ENCODE data around the gene EPS8L3. TPM values are rescaled to one million over a fixed set of nuclear protein-coding genes. Genes with fewer than 3 reads are reported as not detected.

Gene EPS8L3
- total and polyA plus RNA-seq, 9 of the 15 experiments (the other 6 are each of a cell fraction or from before 2014, with no cell fraction given) = 0.09 to 0.42 (median 0.14) TPM; not detected in 5

- TF ChIP-seq MGA (IDR thresholded peaks at IDR 0.05) = peak; percentile 77
- TF ChIP-seq, protein P1, sequence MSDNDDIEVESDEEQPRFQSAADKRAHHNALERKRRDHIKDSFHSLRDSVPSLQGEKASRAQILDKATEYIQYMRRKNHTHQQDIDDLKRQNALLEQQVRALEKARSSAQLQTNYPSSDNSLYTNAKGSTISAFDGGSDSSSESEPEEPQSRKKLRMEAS (CRISPR knock-in tag; IDR thresholded peaks at IDR 0.05) = peak; percentile 51; the same call in 1 of the 2 replicates
- TF ChIP-seq ZBTB1 (CRISPR knock-in tag; IDR thresholded peaks at IDR 0.05; ENCODE audit: borderline replicate concordance, low read depth) = no peak
- no peak for TF ChIP-seq ZNF408 (CRISPR knock-in tag; IDR thresholded peaks at IDR 0.05; ENCODE audit: low read depth)
Observed at GRCh38 chr1:109805486-109806165, 41.9 kb upstream of the EPS8L3 start (continued).
